ENCODE data around the gene EPHB2.

DNA sequence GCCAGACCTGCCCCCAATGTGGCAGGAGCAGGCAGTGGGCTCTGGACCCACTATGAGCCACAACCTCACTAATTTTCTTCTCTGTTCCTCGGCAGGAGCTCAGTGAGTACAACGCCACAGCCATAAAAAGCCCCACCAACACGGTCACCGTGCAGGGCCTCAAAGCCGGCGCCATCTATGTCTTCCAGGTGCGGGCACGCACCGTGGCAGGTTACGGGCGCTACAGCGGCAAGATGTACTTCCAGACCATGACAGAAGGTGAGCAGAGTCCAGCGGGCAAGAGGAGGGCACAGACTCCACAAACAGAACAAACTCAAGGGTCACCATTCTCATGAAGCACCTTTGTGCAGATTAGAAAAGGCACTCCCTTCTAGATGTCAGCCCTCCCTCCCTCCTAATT, 182.2 kb downstream of the EPHB2 start:
- TF ChIP-seq EZH2phosphoT487 (IDR thresholded peaks at IDR 0.05; ENCODE audit: insufficient read depth, low read depth), result no peak
- TF ChIP-seq EZH2 (IDR thresholded peaks at IDR 0.05; ENCODE audit: insufficient read depth, poor library complexity, severe bottlenecking), result no peak

All from GM23248 (cell line).